ENCODE data around the gene CLIC4.
"Not testable (repeated sequence)": the region's sequence is repeated elsewhere in the genome, so short reads cannot be mapped to it uniquely, and the experiment has no call there.

The CLIC4 gene

GRCh38 chr1:24803987-24804530 is 58.8 kb downstream of the CLIC4 start:
- no peak for DNase-seq
- no peaks in the 10 kb centered on the region for H3K27me3 Mint-ChIP-seq (ENCODE audit: low read depth, poor library complexity)
- peaks cover 4% of the 10 kb centered on the region for H3K9me3 Mint-ChIP-seq
- H3K36me3 Mint-ChIP-seq (ENCODE audit: low read depth) = peaks cover 55% of the 10 kb centered on the region
- H3K4me3 Mint-ChIP-seq = no peak overlapping the region
- TF ChIP-seq CTCF (IDR thresholded peaks at IDR 0.05) = no peak
- peak overlapping the region; percentile 47 for H3K27ac Mint-ChIP-seq
- H3K4me1 Mint-ChIP-seq = no peaks in the 10 kb centered on the region

- no peak for DNase-seq
- no peak overlapping the region for H3K4me3 Mint-ChIP-seq
- H3K9me3 Mint-ChIP-seq = peaks cover under 1% of the 10 kb centered on the region
- no peaks in the 10 kb centered on the region for H3K4me1 Mint-ChIP-seq
- no peaks in the 10 kb centered on the region for H3K27me3 Mint-ChIP-seq (ENCODE audit: low read depth, poor library complexity)
- no peak overlapping the region for H3K27ac Mint-ChIP-seq
- no peak for TF ChIP-seq CTCF (IDR thresholded peaks at IDR 0.05)
- H3K36me3 Mint-ChIP-seq (ENCODE audit: low read depth) = peaks cover 50% of the 10 kb centered on the region
Observed at GRCh38 chr1:24805534-24806301, 60.5 kb downstream of the CLIC4 start.

GRCh38 chr1:24806588-24806987 is 61.3 kb downstream of the CLIC4 start:
- no peaks in the 10 kb centered on the region for H3K27me3 Mint-ChIP-seq (ENCODE audit: low read depth, poor library complexity)
- no peak for TF ChIP-seq CTCF (IDR thresholded peaks at IDR 0.05)
- H3K36me3 Mint-ChIP-seq (ENCODE audit: low read depth) = peaks cover 49% of the 10 kb centered on the region
- no peaks in the 10 kb centered on the region for H3K4me1 Mint-ChIP-seq
- H3K27ac Mint-ChIP-seq = no peak overlapping the region
- H3K4me3 Mint-ChIP-seq = no peak overlapping the region
- DNase-seq = no peak
- H3K9me3 Mint-ChIP-seq = no peaks in the 10 kb centered on the region

GRCh38 chr1:24811494-24811893 is 66.2 kb downstream of the CLIC4 start:
- not testable (repeated sequence) for H3K27ac Mint-ChIP-seq; DNase-seq; H3K4me1 Mint-ChIP-seq; H3K4me3 Mint-ChIP-seq; H3K27me3 Mint-ChIP-seq (ENCODE audit: low read depth, poor library complexity)
- peaks cover 24% of the 10 kb centered on the region for H3K9me3 Mint-ChIP-seq
- H3K36me3 Mint-ChIP-seq (ENCODE audit: low read depth) = peaks cover 72% of the 10 kb centered on the region

- H3K27ac Mint-ChIP-seq; H3K27me3 Mint-ChIP-seq (ENCODE audit: low read depth, poor library complexity); H3K4me3 Mint-ChIP-seq; DNase-seq: not testable (repeated sequence)
- Mint-ChIP-seq H3K36me3 (ENCODE audit: low read depth) (peaks cover 56% of the 10 kb centered on the region), H3K9me3 (peaks cover 24% of the 10 kb centered on the region), H3K4me1 (peaks cover 15% of the 10 kb centered on the region)
Observed at GRCh38 chr1:24820221-24820620, 75.0 kb downstream of the CLIC4 start.

- peaks cover 3% of the 10 kb centered on the region for H3K27me3 Mint-ChIP-seq (ENCODE audit: low read depth, poor library complexity)
- no peak for DNase-seq
- peaks cover 41% of the 10 kb centered on the region for H3K4me1 Mint-ChIP-seq
- no peak overlapping the region for H3K27ac Mint-ChIP-seq
- no peak for TF ChIP-seq CTCF (IDR thresholded peaks at IDR 0.05)
- H3K36me3 Mint-ChIP-seq (ENCODE audit: low read depth) = peaks cover 29% of the 10 kb centered on the region
- no peaks in the 10 kb centered on the region for H3K9me3 Mint-ChIP-seq
- no peak overlapping the region for H3K4me3 Mint-ChIP-seq
Observed at GRCh38 chr1:24822887-24823286, 77.6 kb downstream of the CLIC4 start.

- H3K4me3 Mint-ChIP-seq; H3K9me3 Mint-ChIP-seq; DNase-seq; H3K27me3 Mint-ChIP-seq (ENCODE audit: low read depth, poor library complexity); H3K27ac Mint-ChIP-seq: not testable (repeated sequence)
- H3K36me3 Mint-ChIP-seq (ENCODE audit: low read depth) = peaks cover 26% of the 10 kb centered on the region
- H3K4me1 Mint-ChIP-seq = peaks cover 47% of the 10 kb centered on the region
Observed at GRCh38 chr1:24823486-24823885, 78.2 kb downstream of the CLIC4 start.
